ENCODE results near the gene PTPN11.

PTPN11 gene

DNA sequence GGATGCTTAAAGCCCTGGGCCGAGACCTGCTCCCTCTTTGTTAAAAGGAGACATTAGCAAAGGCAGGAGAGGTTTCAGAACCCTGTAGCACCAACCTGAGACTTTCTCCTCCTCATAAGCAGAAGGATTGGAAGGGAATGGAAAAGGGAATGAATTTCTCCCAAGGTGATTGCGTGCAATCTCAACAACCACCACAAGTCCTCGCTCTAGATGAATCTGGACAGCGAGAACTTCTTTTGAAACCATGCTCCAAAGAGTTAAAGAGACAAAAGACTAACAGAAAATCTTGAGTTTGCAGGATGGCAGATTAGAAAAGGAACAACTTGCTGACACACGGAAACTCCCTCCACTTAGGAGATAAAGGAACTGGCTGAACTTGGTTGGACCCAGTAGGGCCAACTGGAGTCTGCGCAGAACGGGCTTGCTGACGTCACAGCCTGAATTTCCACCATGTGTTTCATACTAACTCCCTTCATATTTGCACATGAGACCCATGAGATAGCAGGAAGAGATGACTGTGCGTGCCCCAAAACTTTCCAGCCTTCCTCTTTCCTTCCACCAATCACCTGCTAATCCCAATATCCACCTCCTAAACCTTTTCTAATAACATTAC, 137.0 kb downstream of the PTPN11 start:
- DNase-seq, result no peak

DNA sequence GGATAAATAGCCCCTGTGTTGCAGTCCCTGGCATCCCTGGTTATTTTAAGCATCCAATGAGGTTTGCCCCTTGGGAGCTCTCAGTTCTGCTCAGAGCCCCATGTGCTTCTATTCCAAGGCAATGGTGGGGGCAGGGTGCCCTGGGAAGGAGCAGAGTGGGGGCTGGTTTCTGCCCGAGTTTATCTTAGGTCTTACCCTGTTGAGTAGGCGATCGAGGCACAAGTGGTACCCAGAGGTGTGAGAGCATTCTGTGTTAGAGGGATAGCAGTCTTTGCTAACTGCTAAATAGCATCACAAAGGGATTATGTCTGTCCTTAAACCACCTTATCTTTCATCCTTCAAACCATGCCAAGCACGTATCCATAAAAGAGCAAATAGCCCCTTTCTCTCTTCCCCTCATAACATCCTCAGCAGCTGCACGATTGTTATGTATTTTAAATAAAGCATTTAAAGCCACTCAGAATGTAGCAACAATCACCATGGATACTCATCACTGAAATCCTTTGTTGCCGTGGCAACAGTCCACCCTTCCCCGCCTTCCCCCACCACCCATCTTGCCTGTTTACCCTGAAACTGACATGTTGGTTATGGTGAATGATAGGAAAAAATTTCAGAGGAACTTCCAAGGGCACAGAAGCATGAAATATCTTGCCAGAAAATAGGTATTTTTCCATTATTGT, 139.3 kb downstream of the PTPN11 start:
- DNase-seq, result no peak

All from cortex of kidney (tissue), 1 donor.